Measurements from ENCODE around the gene NUCKS1.

The NUCKS1 gene

GRCh38 chr1:205699416-205699815 lies 50.6 kb downstream of the NUCKS1 start:
- DNase-seq (ENCODE audit: low spot score): no peak

DNA sequence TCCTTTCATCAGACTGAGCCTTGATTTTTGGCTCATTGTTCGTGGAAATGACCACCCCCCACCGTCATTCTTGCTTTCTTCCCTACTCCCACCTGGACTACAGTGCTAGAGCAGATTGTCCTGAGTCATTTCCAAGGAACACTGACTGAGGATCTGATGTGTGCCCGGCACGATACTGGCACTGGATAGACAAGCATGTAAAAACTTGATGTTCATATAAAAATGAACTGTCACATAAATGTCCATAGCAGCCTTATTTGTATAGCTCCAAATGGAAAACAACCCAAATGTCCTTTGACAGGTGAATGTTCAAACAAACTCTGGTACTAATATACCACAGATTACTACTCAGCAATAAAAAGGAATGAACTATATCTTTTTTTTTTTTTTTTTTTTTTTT lies 51.1 kb downstream of the NUCKS1 start:
- no peak for DNase-seq (ENCODE audit: low spot score)

- no peak for DNase-seq (ENCODE audit: low spot score)
Measured at GRCh38 chr1:205693421-205693991, 56.5 kb downstream of the NUCKS1 start.

- no peak for DNase-seq (ENCODE audit: low spot score)
Measured at GRCh38 chr1:205692423-205692822, 57.6 kb downstream of the NUCKS1 start.

GRCh38 chr1:205690122-205690756 lies 59.7 kb downstream of the NUCKS1 start:
- DNase-seq (ENCODE audit: low spot score): no peak

- no peak for DNase-seq (ENCODE audit: low spot score)
Measured at GRCh38 chr1:205689479-205689878, 60.5 kb downstream of the NUCKS1 start.

- DNase-seq (ENCODE audit: low spot score): no peak
Measured at GRCh38 chr1:205688171-205689080, 61.6 kb downstream of the NUCKS1 start.

GRCh38 chr1:205687242-205687641 lies 62.7 kb downstream of the NUCKS1 start:
- DNase-seq (ENCODE audit: low spot score): no peak

- DNase-seq (ENCODE audit: low spot score): no peak
Measured at GRCh38 chr1:205681364-205681763, 68.6 kb downstream of the NUCKS1 start.

- peak; percentile 84 for DNase-seq (ENCODE audit: low spot score)
Measured at GRCh38 chr1:205680073-205680851, 69.7 kb downstream of the NUCKS1 start, which contains the start of gene SLC45A3. Gene SLC45A3 (minus strand): TSS chr1:205680509. CDS start chr1:205664656, 15,853 bp downstream.

- no peak for DNase-seq (ENCODE audit: low spot score)
Measured at GRCh38 chr1:205678286-205679111, 71.5 kb downstream of the NUCKS1 start.

- DNase-seq (ENCODE audit: low spot score): no peak
Measured at GRCh38 chr1:205677167-205677566, 72.8 kb downstream of the NUCKS1 start.

- DNase-seq (ENCODE audit: low spot score): no peak
Measured at GRCh38 chr1:205676597-205676996, 73.4 kb downstream of the NUCKS1 start.

DNA sequence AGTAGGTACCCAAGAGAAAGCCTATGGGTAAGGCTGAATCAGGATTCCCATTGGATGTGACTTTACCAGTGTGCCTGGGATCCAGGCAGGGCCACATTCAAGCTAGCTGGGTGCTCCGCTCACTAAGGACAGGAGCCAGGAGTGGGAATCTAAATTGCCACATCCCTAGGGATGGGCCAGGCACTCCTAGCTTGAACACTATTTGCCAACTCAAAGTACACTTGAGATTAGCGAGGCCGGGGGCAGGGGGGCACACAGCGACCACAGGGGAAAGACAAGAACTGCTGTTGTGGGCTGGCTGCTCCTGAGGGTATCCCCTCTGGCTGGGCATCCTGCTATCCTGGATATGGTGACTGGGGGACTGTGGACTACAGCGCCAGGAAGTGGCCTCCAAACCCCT lies 74.0 kb downstream of the NUCKS1 start:
- no peak for DNase-seq (ENCODE audit: low spot score)

DNA sequence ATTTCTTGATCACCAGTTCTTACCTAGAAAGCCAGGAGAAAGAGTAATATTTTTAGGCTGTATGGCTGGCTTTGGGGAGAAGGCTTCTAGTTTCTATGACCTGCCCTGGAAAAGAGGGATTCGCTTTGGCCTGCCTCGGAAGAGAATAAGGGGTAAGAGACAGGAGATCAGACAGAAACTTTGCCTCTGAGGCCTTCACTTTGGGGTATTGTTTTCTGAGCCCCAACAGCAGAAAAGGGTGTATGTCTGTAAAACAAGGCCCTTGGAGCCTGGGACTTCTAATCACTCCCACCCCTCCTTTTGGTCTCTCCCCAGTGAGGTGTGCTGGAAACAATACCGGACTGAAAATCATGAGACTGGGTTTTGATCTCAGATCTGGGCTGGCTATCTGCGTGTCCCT lies 74.7 kb downstream of the NUCKS1 start:
- no peak for DNase-seq (ENCODE audit: low spot score)

DNA sequence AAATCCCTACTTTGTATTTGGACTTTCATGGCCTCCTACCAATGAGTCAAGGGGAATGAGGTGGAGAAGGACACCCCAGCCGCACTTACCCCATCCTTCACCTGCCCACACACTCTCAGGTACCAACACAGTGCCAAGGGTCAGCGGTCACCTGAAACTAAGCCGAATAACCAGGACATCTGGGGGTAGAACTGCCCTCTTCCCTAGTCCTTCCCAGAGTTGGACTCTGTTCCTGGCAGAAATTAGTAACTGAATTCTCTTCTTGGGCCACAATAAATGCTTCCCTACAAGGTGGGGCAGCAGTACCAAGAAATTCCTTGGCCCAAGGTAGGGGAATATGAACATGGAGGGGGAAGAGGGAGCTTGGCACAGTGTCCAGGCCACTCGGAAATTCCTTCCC lies 77.0 kb downstream of the NUCKS1 start:
- DNase-seq (ENCODE audit: low spot score): no peak

DNA sequence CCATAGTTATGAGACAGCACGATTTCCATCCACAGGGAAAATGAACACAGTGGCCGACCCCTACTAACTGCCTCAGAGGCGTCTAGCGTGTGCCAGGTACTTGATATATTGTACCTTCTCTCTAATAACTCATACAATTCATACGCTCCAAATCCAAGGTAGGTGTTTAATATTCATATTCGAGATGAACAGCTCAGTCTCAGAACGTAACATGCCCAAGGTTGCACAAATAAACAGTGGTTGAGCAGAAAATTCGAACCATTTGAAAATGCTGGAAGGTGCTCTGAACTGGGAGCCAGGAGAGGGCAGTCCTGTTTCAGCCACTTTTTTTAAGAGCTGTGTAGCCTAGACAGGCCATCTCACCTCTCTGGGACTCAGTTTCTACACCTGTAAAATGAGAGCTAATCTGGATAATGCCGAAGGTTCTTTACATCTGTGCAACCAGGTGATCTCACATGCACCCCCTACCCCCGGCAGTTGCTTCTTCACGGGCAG lies 77.5 kb downstream of the NUCKS1 start:
- no peak for DNase-seq (ENCODE audit: low spot score)

DNA sequence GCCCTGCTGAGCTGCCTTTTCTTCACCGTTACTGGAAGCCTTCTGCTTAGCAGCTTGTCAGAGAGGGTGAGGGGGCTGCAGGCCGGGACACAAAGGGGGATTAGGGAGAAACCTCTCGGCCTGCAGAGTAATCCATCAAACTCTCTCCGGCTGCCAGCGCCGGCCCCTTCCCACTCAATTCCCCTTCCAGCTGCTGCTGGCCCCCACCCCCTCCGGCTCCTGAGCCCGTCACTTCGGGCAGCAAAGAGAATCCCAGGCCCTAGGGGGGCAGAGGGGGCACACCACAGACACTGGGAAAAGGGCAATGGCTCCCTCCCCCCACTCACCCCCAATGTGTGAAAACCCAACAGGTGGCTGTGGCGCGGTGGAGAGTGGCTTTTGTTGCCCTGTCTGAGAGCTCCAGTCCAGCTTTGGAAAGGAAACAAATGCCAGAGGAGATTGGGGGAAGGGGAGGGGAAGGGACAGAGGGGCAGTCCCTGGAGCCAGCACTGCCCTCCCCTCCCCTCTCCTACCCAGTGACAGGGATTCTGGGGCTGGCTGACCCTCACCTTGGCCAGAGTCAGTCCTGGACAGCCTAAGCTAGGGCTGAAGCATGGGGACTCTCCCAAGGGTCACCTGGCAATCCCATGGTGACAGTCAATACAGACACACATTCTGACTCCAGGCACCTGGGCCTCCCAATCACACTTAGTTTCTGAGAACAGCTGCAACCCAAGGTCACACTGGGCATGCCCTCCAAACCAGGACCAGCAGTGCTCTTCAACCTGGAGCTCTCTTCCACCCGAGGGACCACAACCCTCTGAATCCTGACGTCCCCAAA lies 79.2 kb downstream of the NUCKS1 start:
- no peak for DNase-seq (ENCODE audit: low spot score)

DNA sequence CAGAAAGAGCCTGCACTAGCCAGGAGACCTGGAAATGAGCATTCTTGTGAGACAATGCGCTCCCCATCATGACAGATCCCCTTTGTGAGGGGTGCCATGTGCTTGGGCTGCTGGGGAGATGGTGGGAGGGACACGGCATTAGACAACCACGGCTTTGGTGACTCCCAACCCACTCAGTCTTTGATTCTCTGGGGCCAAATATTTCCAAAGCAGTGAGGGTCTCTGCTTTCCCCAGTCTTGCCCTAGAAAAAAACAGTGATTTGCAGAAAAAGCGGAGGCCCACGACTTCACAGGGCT lies 79.9 kb downstream of the NUCKS1 start:
- no peak for DNase-seq (ENCODE audit: low spot score)

GRCh38 chr1:205669341-205670149 lies 80.4 kb downstream of the NUCKS1 start:
- no peak for DNase-seq (ENCODE audit: low spot score)

Data from AG08396 (cell line).